Lung (tissue), 12 donors: ENCODE results near the gene MAST4. TPM values are rescaled to one million over a fixed set of nuclear protein-coding genes. Genes with fewer than 3 reads are reported as not detected.

ENCODE experiments used
- ATAC-seq: fragments of 200-7000 bp; cut with Tn5 transposase; one replicate; pipeline ENCODE4 v1.9.1; 2020; ENCODE audit warnings: moderate number of reproducible peaks; ENCODE audit not compliant: insufficient read depth, low FRiP score
- DNase-seq, 3 donors: peaks; one replicate each; pipeline ENCODE4 v3.0.0-alpha.2; 2013 to 2017
- H3K27ac ChIP-seq, 2 donors: one replicate each; pipeline ENCODE4 v1.5.1; 2013; ENCODE audit warnings: mild to moderate bottlenecking in 2 of 2, moderate library complexity in 2 of 2, control low read depth in 1 of 2, inconsistent platforms in 1 of 2, low read depth in 1 of 2, low read length in 1 of 2
- H3K27me3 ChIP-seq, 3 donors: one replicate each; pipeline ENCODE4 v1.5.1; 2013; ENCODE audit warnings: low read length in 2 of 3; ENCODE audit not compliant: control insufficient read depth in 3 of 3, insufficient read depth in 3 of 3
- H3K36me3 ChIP-seq, 4 donors: one replicate each; pipeline ENCODE4 v1.5.1; 2013; ENCODE audit warnings: low read length in 4 of 4, mild to moderate bottlenecking in 1 of 4, moderate library complexity in 1 of 4; ENCODE audit not compliant: control insufficient read depth in 4 of 4, insufficient read depth in 4 of 4
- H3K4me1 ChIP-seq, 5 donors: one replicate each; pipeline ENCODE4 v1.5.1; 2013; ENCODE audit warnings: low read length in 5 of 5, mild to moderate bottlenecking in 2 of 5, moderate library complexity in 1 of 5; ENCODE audit not compliant: control insufficient read depth in 5 of 5, insufficient read depth in 5 of 5
- H3K4me3 ChIP-seq: one replicate; pipeline ENCODE4 v1.5.1; 2013; ENCODE audit warnings: mild to moderate bottlenecking, control low read depth, moderate library complexity
- H3K9ac ChIP-seq, 2 donors: one replicate each; pipeline ENCODE4 v1.5.1; 2013; ENCODE audit warnings: low read length in 2 of 2, control low read depth in 1 of 2; ENCODE audit not compliant: insufficient read depth in 1 of 2
- H3K9me3 ChIP-seq, 4 donors: one replicate each; pipeline ENCODE4 v1.5.1; 2013; ENCODE audit warnings: low read length in 3 of 4, mild to moderate bottlenecking in 1 of 4, moderate library complexity in 1 of 4; ENCODE audit not compliant: control insufficient read depth in 4 of 4, insufficient read depth in 3 of 4
- CTCF ChIP-seq: IDR thresholded peaks from 2 replicates; pipeline ENCODE4 v1.5.1; 2012; ENCODE audit warnings: mild to moderate bottlenecking; ENCODE audit errors: control extremely low read depth, extremely low read depth
- WGBS, 2 donors: extraction: QIAGEN DNeasy Blood & Tissue Kit; methylation state at CpG; one replicate each; pipeline ENCODE4 v1.1.7; 2013; 5-methylcytosine and 5-hydroxymethylcytosine counted together
- polyA plus RNA-seq, 2 donors: library from polyadenylated mRNA; stranded (reverse); fragments of 200-250 nt; gene quantifications; one replicate each; pipeline ENCODE4 v1.2.1, GENCODE V29; 2013
- total RNA-seq, 2 donors: library from RNA; depleted of rRNA in 1 of 2; stranded (reverse); fragments of >200 nt in 1 of 2; gene quantifications; one replicate each; pipeline ENCODE4 v1.2.1, GENCODE V29; 2014 to 2021
- donor health status: control.
- donor health status: control.
- donor health status: Bipolar disorder and iron deficiency.
- donor health status: healthy.
- donor health status: DM: yes; HTN: yes; CAD: no.

The MAST4 gene
- total and polyA plus RNA-seq, 4 donors: 13.9 to 153 (median 46.2) TPM

- H3K27ac ChIP-seq: peak overlapping the region in 1 of 2 donors; percentile 38
- ATAC-seq (no peak), DNase-seq (peak; percentile 59 to 82 (median 60))
- H3K27me3 ChIP-seq: no peaks in the 10 kb centered on the region
- TF ChIP-seq CTCF: no peak
- H3K36me3 ChIP-seq: no peaks in the 10 kb centered on the region
- H3K9ac ChIP-seq: no peak overlapping the region
- H3K4me3 ChIP-seq: no peak overlapping the region
- peaks cover 0 to 3% (median 0%) of the 10 kb centered on the region in 4 donors for H3K9me3 ChIP-seq
- 66 to 80% methylated on average over 2 of the region's 2 CpGs for WGBS, 2 donors
- H3K4me1 ChIP-seq: peaks cover 2 to 47% (median 10%) of the 10 kb centered on the region in 5 donors
Measured at GRCh38 chr5:66741394-66741793, 145.2 kb downstream of the MAST4 start.

DNA sequence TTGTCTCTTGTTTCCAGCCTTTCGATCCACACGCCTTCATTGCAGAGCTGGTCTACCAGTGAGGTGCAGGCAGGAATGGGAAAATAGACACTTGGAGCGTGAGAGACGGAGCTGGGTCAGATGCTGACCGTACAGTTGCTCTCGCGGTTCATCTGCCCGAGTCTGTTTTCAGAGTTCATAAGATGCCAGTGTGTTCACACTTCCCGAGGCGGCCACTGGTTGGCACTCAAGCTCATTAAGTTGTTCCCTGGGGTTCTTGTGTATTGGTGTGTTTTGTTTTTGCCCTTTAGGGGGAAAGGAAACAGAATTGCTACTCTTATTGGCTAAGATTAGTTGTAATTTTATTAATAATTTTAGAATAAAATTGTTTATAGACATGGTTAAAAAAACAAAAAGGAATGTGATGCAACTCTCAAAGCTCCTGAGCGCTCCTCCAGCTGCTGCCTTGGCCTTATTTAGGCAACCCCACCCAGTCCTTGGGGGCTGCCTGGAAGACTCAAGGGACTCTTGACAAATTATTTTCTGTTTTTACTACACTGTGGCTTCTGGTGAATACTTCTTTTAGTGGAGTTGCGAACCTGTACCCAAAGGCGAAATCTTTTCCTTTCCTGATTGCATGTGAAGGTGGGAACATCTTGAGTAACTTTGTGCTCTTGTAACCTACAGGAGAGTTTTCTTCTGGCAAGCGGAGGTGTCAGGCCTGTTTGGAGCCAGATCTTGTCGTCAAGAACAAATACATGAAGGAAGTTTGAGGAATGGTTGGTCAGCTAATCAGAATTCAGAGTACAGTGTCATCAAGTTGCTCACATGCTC, 146.1 kb downstream of the MAST4 start:
- peak; percentile 50 for ATAC-seq
- H3K9me3 ChIP-seq: peaks cover 0 to 3% (median 0%) of the 10 kb centered on the region in 4 donors
- H3K36me3 ChIP-seq: no peaks in the 10 kb centered on the region
- H3K9ac ChIP-seq: no peak overlapping the region
- H3K27ac ChIP-seq: peak overlapping the region; percentile 42 to 71
- TF ChIP-seq CTCF: no peak
- DNase-seq: peak; percentile 28 to 60 (median 49)
- no peaks in the 10 kb centered on the region for H3K27me3 ChIP-seq
- no peak overlapping the region for H3K4me3 ChIP-seq
- 59 to 68% methylated on average over 15 of the region's 15 CpGs for WGBS, 2 donors
- peaks cover 2 to 45% (median 14%) of the 10 kb centered on the region in 5 donors for H3K4me1 ChIP-seq

GRCh38 chr5:66742896-66743247, 146.7 kb downstream of the MAST4 start:
- H3K4me3 ChIP-seq: no peak overlapping the region
- peaks cover 0 to 3% (median 0%) of the 10 kb centered on the region in 4 donors for H3K9me3 ChIP-seq
- no peak overlapping the region for H3K9ac ChIP-seq
- DNase-seq (no peak), ATAC-seq (no peak)
- 29 to 34% methylated on average over 5 of the region's 5 CpGs for WGBS, 2 donors
- H3K27me3 ChIP-seq: no peaks in the 10 kb centered on the region
- peaks cover 3 to 43% (median 14%) of the 10 kb centered on the region in 5 donors for H3K4me1 ChIP-seq
- TF ChIP-seq CTCF: no peak
- H3K36me3 ChIP-seq: no peaks in the 10 kb centered on the region
- peak overlapping the region; percentile 42 to 56 for H3K27ac ChIP-seq
